ENCODE results near the gene AUTS2.

Gene AUTS2

GRCh38 chr7:70494225-70495032 is 896.2 kb downstream of the AUTS2 start:
- ATAC-seq (replicated peaks; ENCODE audit: extremely low read depth, poor library complexity, severe bottlenecking) (no peak), DNase-seq (ENCODE audit: low spot score in 2 of 2) (no peak)
- H3K27ac Mint-ChIP-seq (ENCODE audit: low read depth): no peak overlapping the region
- no peaks in the 10 kb centered on the region for H3K4me1 Mint-ChIP-seq
- H3K9me3 Mint-ChIP-seq: no peaks in the 10 kb centered on the region
- H3K4me3 Mint-ChIP-seq: no peak overlapping the region
- H3K27me3 Mint-ChIP-seq: no peaks in the 10 kb centered on the region
- H3K36me3 Mint-ChIP-seq (ENCODE audit: insufficient read depth): no peaks in the 10 kb centered on the region

- Mint-ChIP-seq H3K27me3 (no peaks in the 10 kb centered on the region), H3K9me3 (no peaks in the 10 kb centered on the region), H3K36me3 (ENCODE audit: insufficient read depth) (no peaks in the 10 kb centered on the region), H3K4me1 (no peaks in the 10 kb centered on the region), H3K4me3 (no peak overlapping the region), H3K27ac (ENCODE audit: low read depth) (no peak overlapping the region)
- ATAC-seq (replicated peaks; ENCODE audit: extremely low read depth, poor library complexity, severe bottlenecking) (no peak), DNase-seq (ENCODE audit: low spot score in 2 of 2) (no peak)
These were observed 896.7 kb downstream of the AUTS2 start for GRCh38 chr7:70495033-70495376.

DNA sequence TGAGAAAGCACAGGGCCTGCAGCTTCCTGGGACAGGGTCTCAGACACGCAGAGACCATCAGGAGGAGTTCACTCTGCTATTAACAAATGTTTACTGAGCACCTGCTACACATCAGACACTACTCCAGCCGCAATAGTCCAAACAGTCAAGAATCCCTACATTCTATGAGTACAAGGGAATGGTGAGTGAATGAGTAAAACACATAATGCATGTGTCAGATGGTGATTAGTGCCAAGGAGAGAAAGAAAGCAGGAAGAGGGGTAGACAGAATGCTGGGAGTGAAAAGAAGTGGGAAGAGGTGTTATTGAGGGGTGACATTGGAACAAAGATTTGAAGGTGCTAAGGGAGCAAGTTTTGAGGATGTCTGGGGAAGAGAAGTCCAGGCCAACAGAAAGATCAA is 899.5 kb downstream of the AUTS2 start:
- ATAC-seq (replicated peaks; ENCODE audit: extremely low read depth, poor library complexity, severe bottlenecking) (no peak), DNase-seq (ENCODE audit: low spot score in 2 of 2) (no peak)
- H3K4me1 Mint-ChIP-seq: no peaks in the 10 kb centered on the region
- no peaks in the 10 kb centered on the region for H3K9me3 Mint-ChIP-seq
- no peak overlapping the region for H3K27ac Mint-ChIP-seq (ENCODE audit: low read depth)
- H3K4me3 Mint-ChIP-seq: no peak overlapping the region
- no peaks in the 10 kb centered on the region for H3K27me3 Mint-ChIP-seq
- H3K36me3 Mint-ChIP-seq (ENCODE audit: insufficient read depth): no peaks in the 10 kb centered on the region

DNA sequence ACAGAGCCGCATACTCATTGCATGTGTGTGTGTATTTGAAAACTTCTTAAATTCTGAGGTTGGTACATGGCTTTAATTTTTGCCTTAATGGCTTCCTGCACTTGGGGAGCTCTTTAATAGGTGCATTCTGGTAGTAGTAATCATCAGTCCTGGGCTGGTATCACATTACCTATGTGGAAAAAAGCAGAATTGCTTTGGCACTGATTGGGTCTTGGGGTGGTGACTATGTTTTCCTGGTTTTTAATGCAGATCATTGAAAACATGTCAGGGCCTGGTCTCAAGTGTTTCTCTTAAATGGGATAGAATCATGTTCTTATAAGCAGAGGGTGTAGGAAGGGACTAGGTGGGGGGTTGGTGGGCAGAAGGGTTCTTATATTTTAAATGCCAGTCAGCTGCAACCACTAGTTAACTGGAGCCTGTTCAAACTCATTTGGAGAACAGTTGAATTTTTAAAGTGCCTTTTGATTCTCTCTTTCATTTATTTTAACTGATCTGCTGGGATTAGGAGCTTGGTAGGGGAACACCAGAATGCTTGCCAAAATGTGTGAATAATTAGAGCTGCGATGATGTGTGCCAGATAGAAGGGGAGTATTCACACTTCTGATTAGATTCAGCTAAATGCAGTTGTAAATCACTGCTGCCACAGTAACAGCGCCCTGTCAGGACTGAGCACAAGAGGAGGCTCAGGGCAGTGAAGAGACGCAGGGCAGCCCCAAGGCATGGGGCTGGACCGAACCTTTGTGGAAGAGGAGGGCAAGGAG is 900.1 kb downstream of the AUTS2 start:
- Mint-ChIP-seq H3K4me3 (no peak overlapping the region), H3K9me3 (no peaks in the 10 kb centered on the region), H3K36me3 (ENCODE audit: insufficient read depth) (no peaks in the 10 kb centered on the region), H3K27me3 (no peaks in the 10 kb centered on the region), H3K27ac (ENCODE audit: low read depth) (no peak overlapping the region), H3K4me1 (no peaks in the 10 kb centered on the region)
- DNase-seq (ENCODE audit: low spot score in 2 of 2): no peak
- ATAC-seq (replicated peaks; ENCODE audit: extremely low read depth, poor library complexity, severe bottlenecking): no peak

- H3K27me3 Mint-ChIP-seq: no peaks in the 10 kb centered on the region
- H3K4me1 Mint-ChIP-seq: no peaks in the 10 kb centered on the region
- H3K9me3 Mint-ChIP-seq: no peaks in the 10 kb centered on the region
- H3K36me3 Mint-ChIP-seq (ENCODE audit: insufficient read depth): no peaks in the 10 kb centered on the region
- no peak overlapping the region for H3K4me3 Mint-ChIP-seq
- no peak for DNase-seq (ENCODE audit: low spot score in 2 of 2)
- no peak overlapping the region for H3K27ac Mint-ChIP-seq (ENCODE audit: low read depth)
- ATAC-seq (replicated peaks; ENCODE audit: extremely low read depth, poor library complexity, severe bottlenecking): no peak
These were observed 902.0 kb downstream of the AUTS2 start for GRCh38 chr7:70500261-70500660.

- H3K27ac Mint-ChIP-seq (ENCODE audit: low read depth): no peak overlapping the region
- H3K9me3 Mint-ChIP-seq: no peaks in the 10 kb centered on the region
- ATAC-seq (replicated peaks; ENCODE audit: extremely low read depth, poor library complexity, severe bottlenecking) (no peak), DNase-seq (ENCODE audit: low spot score in 2 of 2) (no peak)
- no peaks in the 10 kb centered on the region for H3K4me1 Mint-ChIP-seq
- H3K36me3 Mint-ChIP-seq (ENCODE audit: insufficient read depth): no peaks in the 10 kb centered on the region
- H3K27me3 Mint-ChIP-seq: no peaks in the 10 kb centered on the region
- no peak overlapping the region for H3K4me3 Mint-ChIP-seq
These were observed 904.0 kb downstream of the AUTS2 start for GRCh38 chr7:70502117-70502863.

DNA sequence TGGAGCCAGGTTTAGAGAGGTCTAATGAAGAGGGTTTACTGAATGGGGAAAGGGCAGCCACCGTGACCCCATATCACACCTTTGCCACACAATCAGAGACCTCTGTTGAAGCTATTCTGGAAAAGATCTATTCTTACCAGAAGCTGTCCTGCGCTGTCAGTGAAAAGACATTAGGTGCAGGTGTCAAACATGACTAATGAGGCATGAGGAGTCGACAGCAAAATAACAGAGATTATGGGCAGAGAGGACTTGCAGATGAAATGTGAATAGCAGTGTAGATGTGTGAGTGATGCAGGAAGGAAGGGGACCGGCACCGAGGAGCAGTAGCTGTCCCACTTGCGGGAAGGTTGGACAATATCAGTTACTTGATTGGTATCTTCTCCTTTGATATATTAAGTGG is 906.0 kb downstream of the AUTS2 start:
- Mint-ChIP-seq H3K9me3 (no peaks in the 10 kb centered on the region), H3K27ac (ENCODE audit: low read depth) (no peak overlapping the region), H3K36me3 (ENCODE audit: insufficient read depth) (no peaks in the 10 kb centered on the region), H3K4me1 (no peaks in the 10 kb centered on the region), H3K4me3 (no peak overlapping the region), H3K27me3 (no peaks in the 10 kb centered on the region)
- ATAC-seq (replicated peaks; ENCODE audit: extremely low read depth, poor library complexity, severe bottlenecking): no peak
- no peak for DNase-seq (ENCODE audit: low spot score in 2 of 2)

- Mint-ChIP-seq H3K9me3 (no peaks in the 10 kb centered on the region), H3K27me3 (no peaks in the 10 kb centered on the region)
- ATAC-seq (replicated peaks; ENCODE audit: extremely low read depth, poor library complexity, severe bottlenecking): no peak
These were observed 907.2 kb downstream of the AUTS2 start for GRCh38 chr7:70505468-70505867.

DNA sequence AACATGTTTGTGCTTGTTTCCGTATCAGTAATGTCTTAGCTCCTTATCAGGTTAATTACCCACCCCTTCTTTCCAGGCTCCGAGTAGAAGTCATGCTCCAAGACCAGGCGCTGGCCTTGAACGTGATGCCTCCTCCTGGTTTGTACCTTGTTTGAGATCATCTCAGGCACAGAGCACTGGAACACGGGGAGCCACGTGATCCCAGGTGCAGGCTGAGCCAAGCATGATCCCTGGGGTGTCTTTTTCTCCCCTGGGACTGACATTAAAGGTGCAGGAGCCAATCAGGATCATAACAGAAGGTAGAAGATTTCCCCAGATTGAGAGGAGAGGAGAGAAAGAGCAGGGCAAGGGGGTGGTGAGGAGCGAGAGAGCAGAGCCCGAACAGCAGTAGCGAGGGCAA is 907.6 kb downstream of the AUTS2 start:
- DNase-seq (ENCODE audit: low spot score in 2 of 2) (no peak), ATAC-seq (replicated peaks; ENCODE audit: extremely low read depth, poor library complexity, severe bottlenecking) (no peak)
- H3K27me3 Mint-ChIP-seq: no peaks in the 10 kb centered on the region
- no peak overlapping the region for H3K27ac Mint-ChIP-seq (ENCODE audit: low read depth)
- H3K9me3 Mint-ChIP-seq: no peaks in the 10 kb centered on the region
- H3K4me1 Mint-ChIP-seq: no peaks in the 10 kb centered on the region
- H3K36me3 Mint-ChIP-seq (ENCODE audit: insufficient read depth): no peaks in the 10 kb centered on the region
- H3K4me3 Mint-ChIP-seq: no peak overlapping the region

More at GRCh38 chr7:70505468-70505867, 907.2 kb downstream of the AUTS2 start:
- Mint-ChIP-seq H3K27ac (ENCODE audit: low read depth) (no peak overlapping the region), H3K4me3 (no peak overlapping the region), H3K4me1 (no peaks in the 10 kb centered on the region), H3K36me3 (ENCODE audit: insufficient read depth) (no peaks in the 10 kb centered on the region)
- DNase-seq (ENCODE audit: low spot score in 2 of 2): no peak

- ATAC-seq (replicated peaks; ENCODE audit: extremely low read depth, poor library complexity, severe bottlenecking) (no peak), DNase-seq (ENCODE audit: low spot score in 2 of 2) (no peak)
- H3K27me3 Mint-ChIP-seq: no peaks in the 10 kb centered on the region
- no peaks in the 10 kb centered on the region for H3K9me3 Mint-ChIP-seq
- H3K36me3 Mint-ChIP-seq (ENCODE audit: insufficient read depth): no peaks in the 10 kb centered on the region
- H3K4me3 Mint-ChIP-seq: no peak overlapping the region
- no peak overlapping the region for H3K27ac Mint-ChIP-seq (ENCODE audit: low read depth)
- no peaks in the 10 kb centered on the region for H3K4me1 Mint-ChIP-seq
These were observed 908.2 kb downstream of the AUTS2 start for GRCh38 chr7:70506434-70506833.

GRCh38 chr7:70512144-70512543 is 913.9 kb downstream of the AUTS2 start:
- H3K27ac Mint-ChIP-seq (ENCODE audit: low read depth): no peak overlapping the region

GRCh38 chr7:70512761-70513160 is 914.5 kb downstream of the AUTS2 start:
- DNase-seq (ENCODE audit: low spot score in 2 of 2): no peak
- H3K4me1 Mint-ChIP-seq: no peaks in the 10 kb centered on the region
- ATAC-seq (replicated peaks; ENCODE audit: extremely low read depth, poor library complexity, severe bottlenecking): no peak
- no peaks in the 10 kb centered on the region for H3K36me3 Mint-ChIP-seq (ENCODE audit: insufficient read depth)
- no peak overlapping the region for H3K4me3 Mint-ChIP-seq
- no peak overlapping the region for H3K27ac Mint-ChIP-seq (ENCODE audit: low read depth)
- no peaks in the 10 kb centered on the region for H3K27me3 Mint-ChIP-seq
- H3K9me3 Mint-ChIP-seq: no peaks in the 10 kb centered on the region

More at GRCh38 chr7:70512144-70512543, 913.9 kb downstream of the AUTS2 start:
- Mint-ChIP-seq H3K4me3 (no peak overlapping the region), H3K4me1 (no peaks in the 10 kb centered on the region), H3K9me3 (no peaks in the 10 kb centered on the region), H3K36me3 (ENCODE audit: insufficient read depth) (no peaks in the 10 kb centered on the region), H3K27me3 (no peaks in the 10 kb centered on the region)
- DNase-seq (ENCODE audit: low spot score in 2 of 2): no peak
- no peak for ATAC-seq (replicated peaks; ENCODE audit: extremely low read depth, poor library complexity, severe bottlenecking)
